ENCODE measurements around the gene MAGI2. TPM values are rescaled to one million over a fixed set of nuclear protein-coding genes. Genes with fewer than 3 reads are reported as not detected.

The MAGI2 gene
- total and polyA plus RNA-seq, 2 experiments from 2014 or later: 10.4 to 26.4 TPM

DNA sequence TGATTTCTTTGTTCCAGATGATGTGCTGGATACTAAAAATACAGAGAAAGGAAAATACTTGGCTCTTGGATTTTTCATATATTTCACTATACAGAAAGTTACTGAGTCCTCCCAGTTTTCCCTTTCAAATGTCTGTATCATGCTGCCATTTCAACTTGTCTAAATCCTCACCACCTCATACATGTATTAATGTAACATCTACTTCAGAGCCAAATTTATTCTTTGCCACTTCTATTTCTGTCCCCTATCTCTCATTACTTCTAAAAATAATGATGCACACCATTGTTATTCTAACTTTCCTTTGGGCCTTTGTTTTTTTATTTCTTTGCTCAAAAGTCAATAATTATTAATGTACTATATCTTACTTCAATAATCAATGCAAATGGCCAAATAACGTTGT lies 312.2 kb downstream of the MAGI2 start:
- Histone ChIP-seq H3K27me3 (ENCODE audit: insufficient read depth) (no peaks in the 10 kb centered on the region), H3K4me2 (no peak overlapping the region), H3K27ac (ENCODE audit: low read depth) (no peak overlapping the region), H3K4me1 (ENCODE audit: insufficient read depth) (no peaks in the 10 kb centered on the region), H3K9me2 (ENCODE audit: insufficient read depth) (no peaks in the 10 kb centered on the region; the same call in 1 of the 2 replicates), H3K79me2 (replicated peaks; ENCODE audit: insufficient read depth) (no peaks in the 10 kb centered on the region), H3K36me3 (ENCODE audit: insufficient read depth) (no peaks in the 10 kb centered on the region), H3K4me3 (no peak overlapping the region), H4K20me1 (replicated peaks; ENCODE audit: insufficient read depth) (no peaks in the 10 kb centered on the region), H2AFZ (no peak overlapping the region), H3F3A (replicated peaks; ENCODE audit: low read depth) (no peaks in the 10 kb centered on the region)
- no peaks in the 10 kb centered on the region for H3K36me3 Mint-ChIP-seq (ENCODE audit: low read depth)
- H3K27ac Mint-ChIP-seq: no peak overlapping the region
- TF ChIP-seq CREB1 (CRISPR knock-in tag; IDR thresholded peaks at IDR 0.05; ENCODE audit: low read depth): no peak
- TF ChIP-seq JUNB (IDR thresholded peaks at IDR 0.05; ENCODE audit: unreplicated experiment): no peak
- no peaks in the 10 kb centered on the region for H3K4me1 Mint-ChIP-seq
- ATAC-seq: no peak
- no peaks in the 10 kb centered on the region for H3K9me3 Mint-ChIP-seq
- H3K4me3 Mint-ChIP-seq: no peak overlapping the region
- no peak for DNase-seq (ENCODE audit: low spot score)
- no peaks in the 10 kb centered on the region for H3K27me3 Mint-ChIP-seq (ENCODE audit: insufficient read depth, low read depth, poor library complexity)

DNA sequence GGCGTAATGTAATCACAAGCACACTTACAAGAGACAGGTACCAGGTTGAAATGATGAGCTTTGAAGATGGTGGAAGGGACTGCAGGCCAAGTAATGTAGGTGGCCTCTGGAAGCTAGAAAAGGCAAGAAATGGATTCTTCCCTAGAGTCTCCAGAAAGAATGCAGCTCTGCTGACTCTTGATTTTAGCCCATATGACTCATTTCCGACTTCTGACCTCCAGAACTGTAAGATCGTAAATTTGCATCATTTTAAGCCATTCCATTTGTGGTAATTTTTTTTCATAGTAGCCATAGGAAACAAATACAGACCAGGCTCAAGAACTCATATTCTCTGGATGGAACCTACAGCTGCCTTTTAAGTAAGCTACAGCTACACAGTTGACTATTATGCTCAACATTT lies 315.5 kb downstream of the MAGI2 start:
- H3K4me1 Mint-ChIP-seq: no peaks in the 10 kb centered on the region
- Histone ChIP-seq H3K27me3 (ENCODE audit: insufficient read depth) (no peaks in the 10 kb centered on the region), H3K4me1 (ENCODE audit: insufficient read depth) (no peaks in the 10 kb centered on the region), H4K20me1 (replicated peaks; ENCODE audit: insufficient read depth) (no peaks in the 10 kb centered on the region), H3K4me2 (no peak overlapping the region), H2AFZ (no peak overlapping the region), H3K36me3 (ENCODE audit: insufficient read depth) (no peaks in the 10 kb centered on the region), H3K9me2 (ENCODE audit: insufficient read depth) (no peaks in the 10 kb centered on the region; the same call in 1 of the 2 replicates), H3K4me3 (no peak overlapping the region), H3K27ac (ENCODE audit: low read depth) (no peak overlapping the region), H3K79me2 (replicated peaks; ENCODE audit: insufficient read depth) (no peaks in the 10 kb centered on the region), H3F3A (replicated peaks; ENCODE audit: low read depth) (no peaks in the 10 kb centered on the region)
- ATAC-seq: no peak
- no peak overlapping the region for H3K27ac Mint-ChIP-seq
- no peaks in the 10 kb centered on the region for H3K36me3 Mint-ChIP-seq (ENCODE audit: low read depth)
- H3K27me3 Mint-ChIP-seq (ENCODE audit: insufficient read depth, low read depth, poor library complexity): no peaks in the 10 kb centered on the region
- DNase-seq (ENCODE audit: low spot score): no peak
- no peak overlapping the region for H3K4me3 Mint-ChIP-seq
- H3K9me3 Mint-ChIP-seq: no peaks in the 10 kb centered on the region
- TF ChIP-seq EZH2phosphoT487 (IDR thresholded peaks at IDR 0.05; ENCODE audit: unreplicated experiment) (no peak), NANOG (IDR thresholded peaks at IDR 0.05; ENCODE audit: borderline replicate concordance) (no peak), STAT1 (IDR thresholded peaks at IDR 0.05; ENCODE audit: unreplicated experiment) (no peak), ZNF114 (CRISPR knock-in tag; IDR thresholded peaks at IDR 0.05) (no peak), JUNB (IDR thresholded peaks at IDR 0.05; ENCODE audit: unreplicated experiment) (no peak), CREB1 (CRISPR knock-in tag; IDR thresholded peaks at IDR 0.05; ENCODE audit: low read depth) (no peak), EZH2 (IDR thresholded peaks at IDR 0.05; ENCODE audit: low read depth, unreplicated experiment) (no peak), ZNF331 (CRISPR knock-in tag; IDR thresholded peaks at IDR 0.05; ENCODE audit: low read depth) (no peak)
- TF ChIP-seq, protein P1, sequence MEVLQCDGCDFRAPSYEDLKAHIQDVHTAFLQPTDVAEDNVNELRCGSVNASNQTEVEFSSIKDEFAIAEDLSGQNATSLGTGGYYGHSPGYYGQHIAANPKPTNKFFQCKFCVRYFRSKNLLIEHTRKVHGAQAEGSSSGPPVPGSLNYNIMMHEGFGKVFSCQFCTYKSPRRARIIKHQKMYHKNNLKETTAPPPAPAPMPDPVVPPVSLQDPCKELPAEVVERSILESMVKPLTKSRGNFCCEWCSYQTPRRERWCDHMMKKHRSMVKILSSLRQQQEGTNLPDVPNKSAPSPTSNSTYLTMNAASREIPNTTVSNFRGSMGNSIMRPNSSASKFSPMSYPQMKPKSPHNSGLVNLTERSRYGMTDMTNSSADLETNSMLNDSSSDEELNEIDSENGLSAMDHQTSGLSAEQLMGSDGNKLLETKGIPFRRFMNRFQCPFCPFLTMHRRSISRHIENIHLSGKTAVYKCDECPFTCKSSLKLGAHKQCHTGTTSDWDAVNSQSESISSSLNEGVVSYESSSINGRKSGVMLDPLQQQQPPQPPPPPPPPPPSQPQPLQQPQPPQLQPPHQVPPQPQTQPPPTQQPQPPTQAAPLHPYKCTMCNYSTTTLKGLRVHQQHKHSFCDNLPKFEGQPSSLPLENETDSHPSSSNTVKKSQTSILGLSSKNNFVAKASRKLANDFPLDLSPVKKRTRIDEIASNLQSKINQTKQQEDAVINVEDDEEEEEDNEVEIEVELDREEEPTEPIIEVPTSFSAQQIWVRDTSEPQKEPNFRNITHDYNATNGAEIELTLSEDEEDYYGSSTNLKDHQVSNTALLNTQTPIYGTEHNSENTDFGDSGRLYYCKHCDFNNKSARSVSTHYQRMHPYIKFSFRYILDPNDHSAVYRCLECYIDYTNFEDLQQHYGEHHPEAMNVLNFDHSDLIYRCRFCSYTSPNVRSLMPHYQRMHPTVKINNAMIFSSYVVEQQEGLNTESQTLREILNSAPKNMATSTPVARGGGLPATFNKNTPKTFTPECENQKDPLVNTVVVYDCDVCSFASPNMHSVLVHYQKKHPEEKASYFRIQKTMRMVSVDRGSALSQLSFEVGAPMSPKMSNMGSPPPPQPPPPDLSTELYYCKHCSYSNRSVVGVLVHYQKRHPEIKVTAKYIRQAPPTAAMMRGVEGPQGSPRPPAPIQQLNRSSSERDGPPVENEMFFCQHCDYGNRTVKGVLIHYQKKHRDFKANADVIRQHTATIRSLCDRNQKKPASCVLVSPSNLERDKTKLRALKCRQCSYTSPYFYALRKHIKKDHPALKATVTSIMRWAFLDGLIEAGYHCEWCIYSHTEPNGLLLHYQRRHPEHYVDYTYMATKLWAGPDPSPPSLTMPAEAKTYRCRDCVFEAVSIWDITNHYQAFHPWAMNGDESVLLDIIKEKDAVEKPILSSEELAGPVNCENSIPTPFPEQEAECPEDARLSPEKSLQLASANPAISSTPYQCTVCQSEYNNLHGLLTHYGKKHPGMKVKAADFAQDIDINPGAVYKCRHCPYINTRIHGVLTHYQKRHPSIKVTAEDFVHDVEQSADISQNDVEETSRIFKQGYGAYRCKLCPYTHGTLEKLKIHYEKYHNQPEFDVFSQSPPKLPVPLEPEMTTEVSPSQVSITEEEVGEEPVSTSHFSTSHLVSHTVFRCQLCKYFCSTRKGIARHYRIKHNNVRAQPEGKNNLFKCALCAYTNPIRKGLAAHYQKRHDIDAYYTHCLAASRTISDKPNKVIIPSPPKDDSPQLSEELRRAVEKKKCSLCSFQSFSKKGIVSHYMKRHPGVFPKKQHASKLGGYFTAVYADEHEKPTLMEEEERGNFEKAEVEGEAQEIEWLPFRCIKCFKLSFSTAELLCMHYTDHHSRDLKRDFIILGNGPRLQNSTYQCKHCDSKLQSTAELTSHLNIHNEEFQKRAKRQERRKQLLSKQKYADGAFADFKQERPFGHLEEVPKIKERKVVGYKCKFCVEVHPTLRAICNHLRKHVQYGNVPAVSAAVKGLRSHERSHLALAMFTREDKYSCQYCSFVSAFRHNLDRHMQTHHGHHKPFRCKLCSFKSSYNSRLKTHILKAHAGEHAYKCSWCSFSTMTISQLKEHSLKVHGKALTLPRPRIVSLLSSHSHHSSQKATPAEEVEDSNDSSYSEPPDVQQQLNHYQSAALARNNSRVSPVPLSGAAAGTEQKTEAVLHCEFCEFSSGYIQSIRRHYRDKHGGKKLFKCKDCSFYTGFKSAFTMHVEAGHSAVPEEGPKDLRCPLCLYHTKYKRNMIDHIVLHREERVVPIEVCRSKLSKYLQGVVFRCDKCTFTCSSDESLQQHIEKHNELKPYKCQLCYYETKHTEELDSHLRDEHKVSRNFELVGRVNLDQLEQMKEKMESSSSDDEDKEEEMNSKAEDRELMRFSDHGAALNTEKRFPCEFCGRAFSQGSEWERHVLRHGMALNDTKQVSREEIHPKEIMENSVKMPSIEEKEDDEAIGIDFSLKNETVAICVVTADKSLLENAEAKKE (CRISPR knock-in tag; IDR thresholded peaks at IDR 0.05): no peak
- TF ChIP-seq, protein P2, sequence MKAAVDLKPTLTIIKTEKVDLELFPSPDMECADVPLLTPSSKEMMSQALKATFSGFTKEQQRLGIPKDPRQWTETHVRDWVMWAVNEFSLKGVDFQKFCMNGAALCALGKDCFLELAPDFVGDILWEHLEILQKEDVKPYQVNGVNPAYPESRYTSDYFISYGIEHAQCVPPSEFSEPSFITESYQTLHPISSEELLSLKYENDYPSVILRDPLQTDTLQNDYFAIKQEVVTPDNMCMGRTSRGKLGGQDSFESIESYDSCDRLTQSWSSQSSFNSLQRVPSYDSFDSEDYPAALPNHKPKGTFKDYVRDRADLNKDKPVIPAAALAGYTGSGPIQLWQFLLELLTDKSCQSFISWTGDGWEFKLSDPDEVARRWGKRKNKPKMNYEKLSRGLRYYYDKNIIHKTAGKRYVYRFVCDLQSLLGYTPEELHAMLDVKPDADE (IDR thresholded peaks at IDR 0.05): no peak
- TF ChIP-seq, protein P3, sequence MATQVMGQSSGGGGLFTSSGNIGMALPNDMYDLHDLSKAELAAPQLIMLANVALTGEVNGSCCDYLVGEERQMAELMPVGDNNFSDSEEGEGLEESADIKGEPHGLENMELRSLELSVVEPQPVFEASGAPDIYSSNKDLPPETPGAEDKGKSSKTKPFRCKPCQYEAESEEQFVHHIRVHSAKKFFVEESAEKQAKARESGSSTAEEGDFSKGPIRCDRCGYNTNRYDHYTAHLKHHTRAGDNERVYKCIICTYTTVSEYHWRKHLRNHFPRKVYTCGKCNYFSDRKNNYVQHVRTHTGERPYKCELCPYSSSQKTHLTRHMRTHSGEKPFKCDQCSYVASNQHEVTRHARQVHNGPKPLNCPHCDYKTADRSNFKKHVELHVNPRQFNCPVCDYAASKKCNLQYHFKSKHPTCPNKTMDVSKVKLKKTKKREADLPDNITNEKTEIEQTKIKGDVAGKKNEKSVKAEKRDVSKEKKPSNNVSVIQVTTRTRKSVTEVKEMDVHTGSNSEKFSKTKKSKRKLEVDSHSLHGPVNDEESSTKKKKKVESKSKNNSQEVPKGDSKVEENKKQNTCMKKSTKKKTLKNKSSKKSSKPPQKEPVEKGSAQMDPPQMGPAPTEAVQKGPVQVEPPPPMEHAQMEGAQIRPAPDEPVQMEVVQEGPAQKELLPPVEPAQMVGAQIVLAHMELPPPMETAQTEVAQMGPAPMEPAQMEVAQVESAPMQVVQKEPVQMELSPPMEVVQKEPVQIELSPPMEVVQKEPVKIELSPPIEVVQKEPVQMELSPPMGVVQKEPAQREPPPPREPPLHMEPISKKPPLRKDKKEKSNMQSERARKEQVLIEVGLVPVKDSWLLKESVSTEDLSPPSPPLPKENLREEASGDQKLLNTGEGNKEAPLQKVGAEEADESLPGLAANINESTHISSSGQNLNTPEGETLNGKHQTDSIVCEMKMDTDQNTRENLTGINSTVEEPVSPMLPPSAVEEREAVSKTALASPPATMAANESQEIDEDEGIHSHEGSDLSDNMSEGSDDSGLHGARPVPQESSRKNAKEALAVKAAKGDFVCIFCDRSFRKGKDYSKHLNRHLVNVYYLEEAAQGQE (IDR thresholded peaks at IDR 0.05; ENCODE audit: unreplicated experiment): no peak
